GM18511 (cell line): ENCODE measurements around the gene FAS.
A peak's percentile ranks its signal among the peaks of the same experiment; 100 is the strongest.
"Not testable (repeated sequence)": the region's sequence is repeated elsewhere in the genome, so short reads cannot be mapped to it uniquely, and the experiment has no call there.

Source experiments
- ATAC-seq: cut with Tn5 transposase; IDR thresholded peaks from one replicate; pipeline ENCODE4 v1.9.1; 2021; ENCODE audit warnings: mild to moderate bottlenecking, moderate library complexity; ENCODE audit not compliant: unreplicated experiment

Gene FAS

GRCh38 chr10:88991899-88992320, 1.3 kb downstream of the FAS start:
- no peak for ATAC-seq

- ATAC-seq: no peak
Measured at GRCh38 chr10:88992921-88993524, 2.4 kb downstream of the FAS start.

GRCh38 chr10:88994019-88994418, 3.4 kb downstream of the FAS start:
- no peak for ATAC-seq

- ATAC-seq: no peak
Measured at GRCh38 chr10:88995156-88995876, 4.7 kb downstream of the FAS start.

- no peak for ATAC-seq
Measured at GRCh38 chr10:88996927-88997326, 6.3 kb downstream of the FAS start.

- no peak for ATAC-seq
Measured at GRCh38 chr10:88999625-89000024, 9.0 kb downstream of the FAS start.

- ATAC-seq: no peak
Measured at GRCh38 chr10:89001024-89001728, 10.6 kb downstream of the FAS start.

GRCh38 chr10:89001729-89002072, 11.1 kb downstream of the FAS start:
- no peak for ATAC-seq

- ATAC-seq: peak; percentile 49
Measured at GRCh38 chr10:89002226-89002978, 11.8 kb downstream of the FAS start.

GRCh38 chr10:89003344-89003743, 12.7 kb downstream of the FAS start:
- ATAC-seq: no peak

GRCh38 chr10:89007129-89007893, 16.7 kb downstream of the FAS start:
- no peak for ATAC-seq

- not testable (repeated sequence) for ATAC-seq
Measured at GRCh38 chr10:89018700-89019346, 28.2 kb downstream of the FAS start.

GRCh38 chr10:89019569-89020327, 29.1 kb downstream of the FAS start:
- ATAC-seq: no peak

- not testable (repeated sequence) for ATAC-seq
Measured at GRCh38 chr10:89021526-89021925, 30.9 kb downstream of the FAS start.

- ATAC-seq: no peak
Measured at GRCh38 chr10:89022734-89023133, 32.1 kb downstream of the FAS start.

GRCh38 chr10:89025453-89025852, 34.9 kb downstream of the FAS start:
- no peak for ATAC-seq

GRCh38 chr10:89029181-89029580, 38.6 kb downstream of the FAS start:
- ATAC-seq: no peak

GRCh38 chr10:89029785-89030437, 39.3 kb downstream of the FAS start:
- no peak for ATAC-seq

- ATAC-seq: no peak
Measured at GRCh38 chr10:89030791-89031190, 40.2 kb downstream of the FAS start.
